ENCODE data around the gene NECAB2.

The NECAB2 gene

GRCh38 chr16:83952940-83953795 is 14.9 kb upstream of the NECAB2 start, which contains the start of gene OSGIN1:
Gene OSGIN1 (plus strand): TSS chr16:83953240. CDS start chr16:83957672, 4,432 bp downstream.
- peak; percentile 76 to 78 for DNase-seq

- DNase-seq: peak; percentile 21 to 25
Measured at GRCh38 chr16:83953796-83954576, 14.1 kb upstream of the NECAB2 start.

GRCh38 chr16:83954577-83955016 is 13.4 kb upstream of the NECAB2 start:
- DNase-seq: no peak

- DNase-seq: no peak
Measured at GRCh38 chr16:83955218-83956130, 12.6 kb upstream of the NECAB2 start.

- DNase-seq: peak; percentile 46 to 63
Measured at GRCh38 chr16:83956336-83957289, 11.4 kb upstream of the NECAB2 start.

GRCh38 chr16:83957296-83957855 is 10.7 kb upstream of the NECAB2 start:
- no peak for DNase-seq

GRCh38 chr16:83958137-83958845 is 9.8 kb upstream of the NECAB2 start:
- no peak for DNase-seq

- no peak for DNase-seq
Measured at GRCh38 chr16:83958846-83959565, 9.0 kb upstream of the NECAB2 start.

- no peak for DNase-seq
Measured at GRCh38 chr16:83959656-83960434, 8.2 kb upstream of the NECAB2 start.

- no peak for DNase-seq
Measured at GRCh38 chr16:83960521-83961249, 7.4 kb upstream of the NECAB2 start.

- no peak for DNase-seq
Measured at GRCh38 chr16:83961591-83961990, 6.5 kb upstream of the NECAB2 start.

- DNase-seq: no peak
Measured at GRCh38 chr16:83963277-83964119, 4.5 kb upstream of the NECAB2 start.

GRCh38 chr16:83964684-83965443 is 3.2 kb upstream of the NECAB2 start:
- DNase-seq: no peak

- no peak for DNase-seq
Measured at GRCh38 chr16:83965444-83966152, 2.4 kb upstream of the NECAB2 start.

- DNase-seq: no peak
Measured at GRCh38 chr16:83966153-83966696, 1.8 kb upstream of the NECAB2 start.

All from AML-193 (cell line).